Bronchial epithelial cell (primary cell): Measurements from ENCODE around the gene BRI3. TPM values are rescaled to one million over a fixed set of nuclear protein-coding genes. Genes with fewer than 3 reads are reported as not detected.

Experiments
- DNase-seq: peaks from one replicate; pipeline ENCODE4 v3.0.0-alpha.2; 2010; ENCODE audit warnings: low read depth
- FAIRE-seq: peaks from 2 replicates; lab custom pipeline; 2011; peaks lifted over from hg19 to GRCh38; lab: Jason Lieb, UNC
- H3K27me3 ChIP-seq: 2 replicates; pipeline ENCODE4 v1.5.1; 2011; ENCODE audit warnings: low read length; ENCODE audit not compliant: control insufficient read depth, insufficient read depth
- H3K36me3 ChIP-seq: 2 replicates; pipeline ENCODE4 v1.5.1; 2011; ENCODE audit warnings: low read length; ENCODE audit not compliant: control insufficient read depth, insufficient read depth
- H3K4me3 ChIP-seq: 2 replicates; pipeline ENCODE4 v1.5.1; 2011; ENCODE audit warnings: mild to moderate bottlenecking, low read depth, low read length, control low read depth
- CTCF ChIP-seq: IDR thresholded peaks from 2 replicates; pipeline ENCODE4 v1.5.1; 2011; ENCODE audit warnings: mild to moderate bottlenecking, moderate library complexity, low read length, control low read depth, inconsistent platforms; ENCODE audit not compliant: insufficient read depth, severe bottlenecking
- total RNA-seq: library from RNA; depleted of rRNA; stranded (reverse); fragments of >200 nt; gene quantifications from 2 replicates; pipeline ENCODE4 v1.2.1, GENCODE V29; 2014

BRI3 gene
- total RNA-seq = 53.7 and 64.0 TPM in 2 replicates

- Histone ChIP-seq H3K27me3 (no peaks in the 10 kb centered on the region), H3K36me3 (peaks cover 9% of the 10 kb centered on the region), H3K4me3 (peak within 1 kb of the TSS; percentile 77)
- TF ChIP-seq CTCF = no peak
- DNase-seq (peak; percentile 44), FAIRE-seq (no peak)
Measured at GRCh38 chr7:98280791-98281756, at the start of gene BRI3. Gene BRI3, plus strand, starts transcription at chr7:98281686. Its CDS starts 110 bp downstream, at chr7:98281796.

GRCh38 chr7:98232263-98232585, 49.3 kb upstream of the BRI3 start:
- Histone ChIP-seq H3K27me3 (no peaks in the 10 kb centered on the region), H3K4me3 (no peak overlapping the region), H3K36me3 (peaks cover 2% of the 10 kb centered on the region)
- no peak for TF ChIP-seq CTCF
- FAIRE-seq (no peak), DNase-seq (no peak)

GRCh38 chr7:98232799-98233198, 48.7 kb upstream of the BRI3 start:
- Histone ChIP-seq H3K4me3 (no peak overlapping the region), H3K27me3 (no peaks in the 10 kb centered on the region), H3K36me3 (peaks cover 2% of the 10 kb centered on the region)
- FAIRE-seq (no peak), DNase-seq (no peak)
- TF ChIP-seq CTCF = no peak

GRCh38 chr7:98233219-98234070, 48.0 kb upstream of the BRI3 start:
- Histone ChIP-seq H3K4me3 (no peak overlapping the region), H3K27me3 (no peaks in the 10 kb centered on the region), H3K36me3 (peaks cover 2% of the 10 kb centered on the region)
- no peak for TF ChIP-seq CTCF
- no peak for FAIRE-seq
- DNase-seq = no peak

GRCh38 chr7:98234429-98235147, 46.9 kb upstream of the BRI3 start:
- no peak for TF ChIP-seq CTCF
- Histone ChIP-seq H3K27me3 (no peaks in the 10 kb centered on the region), H3K36me3 (peaks cover 2% of the 10 kb centered on the region), H3K4me3 (no peak overlapping the region)
- DNase-seq (no peak), FAIRE-seq (no peak)
